ENCODE measurements around the gene CCDC88B.

DNA sequence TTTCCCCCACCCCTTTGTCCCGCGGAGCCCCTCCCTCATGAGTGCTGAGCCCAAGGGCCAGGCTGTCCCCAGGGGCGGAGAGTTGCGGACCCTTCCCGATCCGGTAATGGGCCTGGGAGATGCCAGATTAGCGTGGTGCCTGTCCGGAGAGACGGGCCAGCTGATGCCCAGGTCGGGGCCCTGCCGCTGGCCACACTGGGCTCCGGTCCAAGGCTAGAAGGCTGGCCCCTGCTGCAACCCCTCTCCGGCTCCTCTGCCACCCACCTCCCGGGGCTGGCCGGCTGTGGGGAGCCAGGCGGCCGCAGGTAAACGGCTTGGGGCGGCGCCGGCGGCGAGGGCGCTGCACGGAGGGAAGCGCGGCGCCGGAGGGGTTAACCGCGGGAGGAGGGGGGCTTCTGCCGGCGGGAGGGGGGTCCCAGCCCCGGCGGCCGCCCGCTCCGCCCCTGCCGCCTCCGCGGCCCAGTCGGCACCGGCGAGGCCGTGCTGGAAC, 48.7 kb upstream of the CCDC88B start, which contains the start of gene KCNK4:
- TF ChIP-seq YY1 (IDR thresholded peaks at IDR 0.05; ENCODE audit: insufficient read depth, insufficient read length) (no peak), ZNF274 (IDR thresholded peaks at IDR 0.05; ENCODE audit: low read depth, low read length) (no peak)
